PFSK-1 (cell line): ENCODE data around the gene CENPP.

ENCODE experiments used
- POLR2AphosphoS5 ChIP-seq: IDR thresholded peaks from 2 replicates; pipeline ENCODE4 v1.6.1; 2012; ENCODE audit warnings: low read depth, mild to moderate bottlenecking, control low read depth, low read length, moderate library complexity
- TAF1 ChIP-seq: IDR thresholded peaks from 2 replicates; pipeline ENCODE4 v1.6.1; 2012; ENCODE audit warnings: low read length, control low read depth, borderline replicate concordance; ENCODE audit not compliant: insufficient read depth

GRCh38 chr9:92381775-92382174, 56.0 kb downstream of the CENPP start:
- no peak for TF ChIP-seq TAF1
- TF ChIP-seq POLR2AphosphoS5, result no peak
